GM21825 (cell line): Measurements from ENCODE around the gene PARVB.

Experiments used
- ATAC-seq: cut with Tn5 transposase; IDR thresholded peaks from one replicate; pipeline ENCODE4 v1.9.1; 2021; ENCODE audit warnings: mild to moderate bottlenecking, moderate library complexity; ENCODE audit not compliant: unreplicated experiment

Gene PARVB

DNA sequence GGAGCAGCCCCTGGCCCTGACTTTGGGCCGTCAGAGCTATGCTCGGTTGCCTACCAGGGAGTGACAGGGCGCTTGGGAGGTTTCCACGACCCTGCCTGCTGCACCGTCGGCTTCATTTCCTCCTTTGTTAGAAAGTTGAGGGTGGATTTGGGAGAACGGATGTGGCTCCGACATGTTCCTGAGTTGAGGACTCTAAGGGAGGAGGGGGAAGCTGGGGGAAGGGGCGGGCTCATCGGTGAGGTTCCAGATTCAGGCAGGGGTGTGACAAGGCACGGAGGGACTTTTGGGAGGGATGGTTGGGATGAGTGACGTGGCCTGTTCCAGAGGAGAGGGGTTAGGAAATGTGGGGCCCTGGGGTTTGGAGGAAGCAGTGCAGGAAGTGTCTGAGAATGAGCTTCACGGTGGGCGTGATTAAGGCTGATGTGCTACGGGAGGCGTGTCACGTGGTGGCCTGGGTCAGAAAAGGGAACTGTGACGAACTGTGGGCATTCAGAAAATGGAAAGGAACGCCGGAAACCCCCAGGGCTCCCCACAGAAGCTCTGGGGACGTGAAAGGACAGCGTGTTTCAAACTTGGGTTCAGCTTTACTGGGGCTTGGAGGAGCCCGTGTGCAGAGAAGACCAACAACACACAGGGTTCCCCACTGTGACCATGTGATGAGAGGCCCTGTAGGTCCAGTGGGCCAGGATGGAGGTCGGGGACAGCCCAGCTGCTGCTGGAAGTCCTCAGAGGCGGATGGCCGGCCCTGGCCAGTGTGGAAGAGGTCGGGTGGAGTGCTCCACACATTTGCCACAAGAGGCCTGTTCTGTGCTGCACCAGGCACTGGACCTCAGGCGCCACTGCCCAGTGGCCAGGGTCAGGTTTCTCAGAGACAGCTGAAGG is 2.8 kb downstream of the PARVB start:
- peak; percentile 44 for ATAC-seq

DNA sequence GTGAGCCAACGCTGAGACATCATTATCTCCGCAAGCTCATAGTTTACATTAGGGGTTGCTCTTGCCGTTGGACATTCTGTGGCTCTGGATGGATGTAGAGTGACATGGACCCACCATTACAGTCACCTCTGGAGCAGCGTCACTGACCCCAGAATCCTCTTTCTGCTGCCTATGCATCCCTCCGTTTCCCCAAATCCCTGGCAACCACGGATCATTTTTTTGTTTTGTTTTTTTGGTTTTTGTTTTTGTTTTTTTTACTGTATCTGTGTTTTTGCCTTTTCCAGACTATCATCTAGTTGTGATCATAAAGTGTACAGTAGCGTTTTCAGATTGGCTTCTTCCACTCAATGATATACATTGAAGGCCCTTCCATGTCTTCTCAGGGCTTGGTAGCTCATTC is 4.0 kb downstream of the PARVB start:
- ATAC-seq: no peak

DNA sequence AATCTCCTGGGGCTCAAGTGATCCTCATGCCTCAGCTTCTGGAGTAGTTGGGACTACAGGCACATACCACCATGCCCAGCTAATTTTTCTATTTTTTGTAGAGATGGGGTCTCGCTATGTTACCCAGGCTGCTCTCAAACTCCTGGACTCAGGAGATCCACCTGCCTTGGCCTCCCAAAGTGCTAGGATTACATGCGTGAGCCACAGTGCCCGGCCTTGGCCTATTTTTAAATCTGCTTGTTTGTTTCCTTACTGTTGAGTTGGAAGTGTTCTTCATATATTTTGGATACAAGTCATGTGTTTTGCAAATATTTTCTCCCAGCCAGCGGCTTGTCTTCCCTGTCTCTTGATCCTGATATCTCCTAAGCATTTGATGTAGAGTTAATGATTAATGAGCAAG is 5.0 kb downstream of the PARVB start:
- no peak for ATAC-seq

DNA sequence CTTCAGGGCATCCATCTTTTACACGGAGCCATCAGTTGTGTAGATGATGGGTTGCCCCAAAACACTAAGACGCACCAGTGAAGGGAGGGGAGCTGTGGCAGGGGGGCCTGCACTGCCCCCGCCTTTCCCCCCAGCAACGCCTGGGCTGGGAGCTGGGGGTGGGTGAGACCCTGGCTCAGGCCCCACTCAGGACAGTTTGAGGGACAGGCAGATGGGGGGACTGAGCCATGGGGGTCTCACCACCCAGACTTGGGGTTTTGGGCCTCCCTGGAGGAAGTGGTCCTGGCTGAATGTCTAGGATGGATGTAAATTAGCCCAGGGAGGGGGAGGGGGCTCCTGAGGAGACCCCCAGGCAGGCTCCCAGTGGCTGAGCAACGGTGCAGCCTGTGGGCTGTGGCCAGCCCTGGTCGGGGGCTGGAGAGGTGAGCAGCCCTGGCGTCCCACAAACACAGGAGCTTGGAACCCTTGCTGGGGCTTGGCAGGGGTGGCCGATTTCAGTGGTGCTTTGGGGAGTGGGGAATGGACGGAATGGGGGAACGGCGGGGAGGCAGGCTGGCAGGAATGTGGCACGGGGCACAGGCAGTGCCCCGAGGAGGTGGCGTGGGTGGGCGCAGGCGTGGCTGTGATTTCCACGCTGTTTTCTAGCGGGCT is 6.1 kb downstream of the PARVB start:
- no peak for ATAC-seq

DNA sequence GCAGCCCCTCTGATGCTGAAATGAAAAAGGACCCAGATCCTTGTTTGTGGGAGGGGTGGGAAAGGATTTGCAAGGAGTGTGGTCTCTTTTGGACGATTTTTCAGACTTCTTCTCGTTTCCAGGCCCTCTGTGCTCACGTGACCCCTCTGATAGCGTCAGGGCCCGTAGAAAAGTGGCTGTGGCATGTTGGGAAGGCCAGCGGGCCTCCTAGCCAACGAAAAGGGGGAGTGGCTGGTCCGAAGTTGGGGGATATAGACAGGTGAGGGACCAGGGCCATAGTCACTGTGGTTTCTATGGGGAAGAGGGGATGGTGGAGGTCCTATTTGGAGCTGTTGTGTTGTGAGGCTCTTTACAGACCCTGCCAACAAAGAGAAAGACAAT is 6.6 kb downstream of the PARVB start:
- no peak for ATAC-seq

DNA sequence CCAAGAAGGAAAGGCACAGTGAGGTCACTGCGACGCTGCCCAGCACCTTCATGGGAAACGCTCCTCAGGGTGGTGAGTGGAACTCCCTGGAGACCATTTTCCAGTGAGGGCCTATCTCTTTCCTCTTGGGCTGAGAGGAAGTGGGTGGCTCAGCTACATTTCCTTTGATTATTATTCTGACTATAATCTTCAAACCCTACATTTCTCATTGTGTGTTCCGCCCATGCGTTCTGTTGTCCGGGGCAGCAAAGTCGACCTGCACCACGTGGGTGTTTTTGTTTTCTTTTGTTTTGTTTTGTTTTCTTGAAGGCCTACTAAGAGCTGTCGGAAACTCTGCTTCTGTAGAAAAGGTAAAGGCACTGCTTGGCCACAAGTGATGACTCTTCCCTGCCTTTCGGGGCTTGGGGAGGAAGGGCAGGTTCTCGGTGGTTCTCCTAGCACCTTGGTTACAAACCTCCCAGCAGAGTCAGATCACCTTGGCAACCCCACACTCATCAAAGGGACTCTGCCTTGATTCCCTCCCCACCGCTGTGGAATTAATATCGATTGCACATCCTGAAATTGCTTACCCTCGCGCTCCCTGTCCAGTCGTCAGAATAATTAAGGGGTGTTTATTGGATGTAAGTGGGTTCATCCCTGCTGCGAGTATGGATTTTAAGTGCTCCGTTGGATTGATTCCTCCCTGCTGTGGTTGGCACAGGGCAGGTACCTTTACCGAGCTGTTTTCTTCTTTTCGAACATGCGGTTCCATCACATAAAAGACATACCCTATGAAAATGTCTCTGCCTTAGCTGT is 7.3 kb downstream of the PARVB start:
- ATAC-seq: no peak

DNA sequence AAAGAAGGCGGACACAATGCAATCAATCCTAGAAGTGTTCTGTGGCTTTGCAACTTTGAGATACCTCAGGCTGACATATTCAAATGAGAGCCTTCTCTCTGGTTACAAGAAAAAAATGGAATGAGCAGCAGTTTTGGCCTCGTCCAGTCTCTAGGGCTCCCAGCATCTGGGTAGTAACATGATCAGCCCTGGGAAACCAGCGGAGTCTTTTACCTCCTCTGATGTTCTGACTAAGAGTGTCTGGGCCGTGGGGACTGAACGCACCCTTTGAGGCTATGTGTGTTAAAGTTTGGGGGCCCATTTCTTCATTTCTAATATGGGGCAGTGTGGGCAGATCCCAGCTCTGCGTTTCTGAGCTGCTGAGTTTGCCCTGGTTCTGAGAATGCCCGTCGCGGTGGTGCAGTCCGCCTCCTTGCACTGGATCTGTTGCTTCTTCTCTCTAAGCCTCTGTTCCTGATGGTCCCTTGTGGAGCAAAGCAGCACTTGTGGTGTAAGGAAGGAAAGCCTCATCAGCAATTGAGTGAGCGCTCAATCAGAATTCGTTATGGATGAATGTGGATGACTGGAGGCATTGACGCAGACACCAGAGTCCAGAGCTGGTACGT is 8.1 kb downstream of the PARVB start:
- no peak for ATAC-seq

DNA sequence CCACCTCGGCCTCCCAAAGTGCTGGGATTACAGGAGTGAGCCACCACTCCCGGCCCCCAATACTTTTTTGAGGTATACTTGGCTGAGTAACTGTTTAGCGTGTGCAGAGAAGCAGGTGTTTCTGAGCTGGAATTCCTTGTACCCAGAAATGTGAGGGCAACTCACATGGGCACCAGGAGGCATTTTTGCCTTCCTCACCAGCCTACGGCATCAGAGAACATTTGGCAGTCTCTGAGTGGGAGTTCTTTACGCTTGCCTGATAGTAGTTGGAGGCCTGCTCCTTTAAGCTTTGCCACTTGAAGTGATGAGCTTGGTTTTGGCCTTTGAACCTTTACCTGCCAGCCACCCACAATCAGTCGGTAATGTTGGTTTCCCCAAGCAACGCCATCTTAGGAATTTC is 9.2 kb downstream of the PARVB start:
- no peak for ATAC-seq

DNA sequence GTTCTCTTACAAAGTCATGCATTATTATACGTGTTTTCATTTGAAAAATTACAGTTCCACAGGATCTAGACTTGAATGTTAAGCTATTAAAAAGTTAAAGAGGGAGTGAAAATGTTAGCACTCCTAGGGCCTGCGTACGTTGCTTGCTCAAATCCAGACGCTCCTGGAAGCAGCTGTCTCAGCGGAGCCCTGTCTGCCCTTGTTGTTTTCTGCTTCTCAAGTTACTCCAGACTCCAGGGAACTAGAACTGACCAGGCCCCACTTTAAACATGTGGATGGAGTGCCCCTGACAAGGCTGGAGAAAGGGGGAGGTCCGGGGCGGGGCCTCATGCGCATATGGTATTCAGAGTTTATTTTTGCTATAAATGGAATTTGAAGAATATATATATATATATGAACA is 9.6 kb downstream of the PARVB start:
- no peak for ATAC-seq

DNA sequence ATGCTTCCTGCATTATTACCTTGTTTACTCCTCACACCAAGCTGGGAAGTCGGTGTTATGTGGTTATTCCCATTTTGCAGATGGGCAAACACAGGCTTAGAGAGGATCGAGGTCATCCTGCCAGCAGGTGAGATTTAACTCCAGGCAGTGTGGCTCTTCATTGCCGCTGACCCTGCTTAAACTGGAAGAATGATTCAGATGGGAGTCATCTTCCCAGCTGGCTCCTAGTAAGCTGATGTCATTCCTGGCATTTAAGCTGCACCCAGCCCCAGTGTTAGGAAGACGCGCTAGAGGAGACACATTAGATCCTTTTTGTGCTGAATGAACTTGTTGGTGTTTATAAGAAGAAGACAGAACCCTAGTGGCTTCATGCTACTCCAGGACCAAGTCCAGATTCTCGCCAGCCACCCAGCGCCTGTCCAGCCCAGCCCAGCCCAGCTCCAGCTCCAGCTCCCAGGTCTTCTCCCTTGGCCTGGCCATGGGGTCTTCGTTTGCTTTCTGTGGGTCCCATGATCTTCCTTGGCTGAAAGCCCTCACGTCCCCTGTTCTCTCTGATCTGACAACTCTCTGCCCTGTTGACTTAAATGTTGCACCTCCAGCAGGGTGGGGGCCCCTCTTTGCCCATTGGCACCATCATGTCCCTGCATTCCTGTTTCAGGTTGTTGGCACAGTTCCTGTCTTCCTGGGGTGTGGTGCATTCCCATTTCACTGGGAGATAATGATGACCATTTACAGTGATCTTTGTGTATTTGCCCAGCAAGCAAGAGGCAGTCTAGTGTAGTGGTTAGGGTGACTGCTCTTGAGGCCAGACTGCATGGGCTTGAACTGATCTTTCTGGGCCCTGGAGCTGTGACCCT is 13.6 kb downstream of the PARVB start:
- no peak for ATAC-seq

DNA sequence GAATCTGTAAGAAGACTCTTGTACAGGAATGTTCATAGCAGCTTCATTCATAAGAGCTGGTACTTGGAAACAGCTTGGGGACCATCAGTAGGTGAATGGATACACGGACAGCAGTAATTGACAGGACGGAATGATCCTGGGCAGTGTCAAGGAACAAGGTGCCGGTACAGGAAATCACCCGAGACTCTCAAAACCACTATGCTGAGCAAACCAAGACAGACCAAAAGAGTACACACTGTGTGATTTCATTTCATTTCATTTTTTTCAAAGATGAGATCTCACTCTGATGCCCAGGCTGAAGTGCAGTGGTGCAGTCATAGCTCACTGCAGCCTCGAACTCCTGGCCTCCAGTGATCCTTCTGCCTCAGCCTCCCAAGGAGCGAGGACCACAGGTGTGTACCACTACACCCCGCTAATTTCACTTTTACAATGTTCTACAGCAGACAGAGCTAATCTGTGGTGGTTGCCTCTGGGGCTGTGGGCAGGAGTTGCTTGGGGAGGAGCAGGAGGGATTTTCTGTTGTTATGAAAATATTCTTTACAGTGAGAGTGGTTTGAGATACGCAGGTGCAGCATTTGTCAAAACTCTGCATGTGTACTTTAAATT is 15.6 kb downstream of the PARVB start:
- no peak for ATAC-seq

DNA sequence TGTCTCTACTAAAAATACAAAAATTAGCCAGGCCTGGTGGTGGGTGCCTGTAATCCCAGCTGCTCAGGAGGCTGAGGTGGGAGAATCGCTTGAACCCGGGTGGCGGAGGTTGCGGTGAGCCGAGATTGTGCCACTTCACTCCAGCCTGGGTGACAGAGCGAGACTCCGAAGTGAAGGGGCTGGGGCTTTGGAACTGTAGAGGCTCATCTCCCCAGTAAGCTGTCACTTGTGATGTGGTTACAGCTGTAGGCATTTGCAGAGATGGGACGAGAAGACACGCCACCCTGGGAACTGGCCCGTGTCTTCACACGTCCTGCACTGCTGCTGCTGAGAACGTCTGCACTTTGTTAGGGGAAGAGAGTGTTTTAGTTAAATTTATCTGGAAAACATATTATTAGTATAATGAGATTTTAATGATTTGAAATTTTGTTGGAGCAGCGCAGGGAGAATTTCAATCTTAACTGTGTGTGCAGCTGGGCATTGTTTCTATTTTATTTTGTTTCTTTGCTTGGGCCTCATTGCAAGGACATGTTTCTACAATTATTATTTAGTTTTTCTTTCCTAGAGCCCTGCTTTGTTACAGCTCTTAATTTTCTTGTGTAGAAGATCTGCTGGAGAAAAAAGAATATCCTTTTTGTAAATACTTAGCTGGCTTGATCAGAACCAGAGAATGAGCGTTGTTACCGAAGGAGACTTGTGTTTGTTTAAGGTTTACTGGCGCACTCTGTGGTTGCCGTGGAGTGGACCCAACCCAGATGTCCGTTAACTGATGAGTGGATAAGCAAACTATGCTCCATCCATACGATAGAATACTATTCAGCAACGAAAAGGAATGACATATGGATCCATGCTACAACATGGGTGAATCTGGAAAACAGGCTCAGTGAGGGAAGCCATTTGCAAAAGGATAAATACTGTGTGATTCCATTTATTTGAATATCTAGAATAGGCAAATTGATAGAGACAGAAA is 18.4 kb downstream of the PARVB start:
- peak; percentile 56 for ATAC-seq

DNA sequence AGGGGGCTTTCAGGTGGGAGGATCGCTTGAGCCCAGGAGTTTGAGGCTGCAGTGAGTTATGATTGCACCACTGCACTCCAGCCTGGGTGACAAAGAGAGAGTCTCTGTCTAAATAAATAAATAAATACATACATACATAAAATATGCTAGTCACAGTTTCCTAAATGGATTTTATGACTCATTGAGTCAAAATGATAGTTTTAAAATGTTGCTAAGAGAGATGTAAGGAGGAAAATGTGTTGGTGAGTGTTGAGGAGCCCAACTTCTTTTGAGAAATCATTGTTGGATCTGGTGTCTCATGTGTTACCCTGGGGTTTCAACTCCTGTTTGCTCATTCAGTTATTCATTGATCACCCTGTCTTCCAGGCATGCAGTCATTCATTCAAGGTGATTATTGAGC is 21.0 kb downstream of the PARVB start:
- no peak for ATAC-seq

DNA sequence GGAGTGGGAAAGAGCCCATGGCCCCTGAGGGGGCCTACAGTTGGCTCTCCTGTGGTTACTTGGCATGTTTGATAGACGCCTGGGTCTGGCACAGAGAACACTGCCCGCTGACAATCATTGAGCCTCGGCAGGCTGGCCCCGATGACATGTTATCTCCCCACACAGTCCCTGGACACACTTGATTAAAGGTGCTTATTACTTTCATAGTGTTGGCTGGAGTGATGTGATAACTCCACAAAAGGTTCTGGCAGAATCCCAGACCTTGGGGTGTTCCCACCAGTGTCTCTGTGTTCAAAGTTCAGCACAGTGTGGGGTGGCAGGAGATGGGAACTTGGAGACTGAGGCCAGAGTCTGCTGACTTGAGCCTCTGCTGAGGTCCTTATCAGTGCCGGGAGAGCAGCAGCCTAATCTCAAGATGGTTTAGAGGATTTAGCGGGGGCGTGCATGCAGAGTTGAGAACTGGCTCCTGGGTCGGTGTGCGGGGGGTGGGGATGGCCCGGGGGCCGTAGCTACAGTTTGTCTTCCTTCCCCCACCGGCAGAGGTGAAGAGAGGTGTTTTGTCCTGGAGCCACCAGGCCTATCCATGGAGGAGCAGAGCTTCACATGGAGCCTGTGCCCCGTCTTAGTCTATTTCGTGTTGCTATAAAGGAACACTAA is 22.5 kb downstream of the PARVB start:
- ATAC-seq: no peak

DNA sequence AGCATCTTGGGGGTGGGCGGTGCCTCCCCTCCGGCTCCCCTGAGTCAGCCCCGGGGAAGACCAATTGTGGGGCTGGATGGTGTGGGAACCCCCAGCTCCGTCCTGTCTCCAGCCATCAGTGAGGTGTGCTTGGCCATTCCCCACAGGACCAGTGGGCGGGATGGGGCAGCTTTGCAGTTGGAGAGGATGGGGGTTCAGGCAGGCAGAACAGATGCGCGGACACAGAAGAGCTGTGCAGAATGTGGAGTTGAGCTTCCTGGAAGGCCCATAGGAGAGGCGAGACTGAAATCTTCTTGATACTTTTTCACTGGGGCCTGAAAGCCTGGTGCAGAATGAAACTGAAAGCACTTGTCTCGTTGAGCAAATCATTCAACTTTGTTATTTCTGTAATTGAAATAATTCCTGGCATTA is 23.8 kb downstream of the PARVB start:
- ATAC-seq: no peak

DNA sequence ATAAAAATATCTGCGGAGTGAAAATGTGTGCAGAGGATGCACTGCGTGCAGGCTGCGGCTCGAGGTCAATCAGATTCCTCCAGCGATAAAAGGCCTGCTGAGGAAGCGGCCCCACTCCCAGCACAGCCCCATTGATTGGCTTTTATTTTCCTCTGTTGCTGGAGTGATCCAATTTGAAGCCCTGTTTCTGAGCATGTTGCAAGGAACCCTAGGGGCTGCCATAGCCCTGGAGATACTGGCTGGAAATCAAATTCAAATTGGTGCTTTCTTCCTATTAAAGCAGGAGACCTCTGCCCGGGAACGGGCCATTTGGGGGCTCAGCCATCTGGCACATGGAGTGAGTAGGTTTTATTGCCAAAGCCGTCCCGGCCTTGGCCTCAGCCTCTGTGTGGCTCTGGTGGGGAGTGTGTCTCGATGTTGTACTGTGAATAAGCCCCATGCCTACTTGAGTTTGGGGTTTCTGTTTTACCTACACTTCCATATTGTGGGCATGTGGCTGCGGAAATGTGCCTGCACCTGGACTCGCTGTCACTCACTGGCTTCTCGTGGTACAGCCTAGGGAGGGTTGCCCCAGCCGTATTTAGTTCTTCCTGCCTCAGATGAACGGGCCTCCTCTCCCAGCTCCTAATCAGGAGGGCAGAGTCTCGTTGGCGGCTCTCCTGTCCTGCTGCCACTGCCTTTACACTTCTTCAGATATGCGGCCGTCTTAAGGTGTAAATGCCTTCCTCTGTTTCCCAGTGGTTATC is 25.6 kb downstream of the PARVB start:
- no peak for ATAC-seq

DNA sequence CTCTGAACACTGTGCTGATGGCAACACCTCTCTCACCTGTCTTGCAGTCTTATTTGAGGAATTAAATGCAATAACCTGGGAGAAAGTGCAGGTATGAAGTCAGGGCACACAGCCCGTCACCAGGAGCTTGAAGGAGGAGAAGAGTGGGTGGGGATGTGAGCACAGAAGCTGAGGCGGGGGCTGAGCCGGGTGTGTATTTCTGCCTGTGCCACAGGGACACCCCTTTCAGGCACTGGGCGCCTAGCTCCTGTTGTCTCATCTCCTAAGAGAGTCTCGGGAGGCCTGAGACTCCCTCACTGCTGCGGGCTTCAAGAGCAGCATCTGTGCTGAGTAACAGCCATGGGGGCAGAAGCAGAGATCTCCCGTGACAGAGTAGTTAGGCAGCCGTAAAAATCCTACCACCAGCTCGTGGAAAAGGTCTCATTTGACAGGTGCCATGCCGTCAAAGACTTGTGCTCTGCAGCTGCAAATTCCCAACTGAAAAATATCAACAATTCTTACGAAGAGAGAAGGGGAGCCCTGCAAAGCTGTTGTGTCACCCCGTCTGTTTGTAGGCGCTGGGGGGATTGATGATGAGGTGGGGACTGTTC is 26.8 kb downstream of the PARVB start:
- ATAC-seq: no peak
